Natural killer cell (primary cell): ENCODE measurements around the gene GSTP1. TPM values are rescaled to one million over a fixed set of nuclear protein-coding genes. Genes with fewer than 3 reads are reported as not detected.
"Not testable (repeated sequence)": the region's sequence is repeated elsewhere in the genome, so short reads cannot be mapped to it uniquely, and the experiment has no call there.

Experiments
- ATAC-seq, 3 donors: fragments of 150-1000 bp in 2 of 3; fragments of 200-7000 bp in 1 of 3; cut with Tn5 transposase; 1 replicate in 1 of 3; 2 replicates in 2 of 3; pipeline ENCODE4 v1.10.0; 2021; ENCODE audit warnings: mild to moderate bottlenecking in 2 of 3, moderate library complexity in 2 of 3
- DNase-seq, 2 donors: peaks; one replicate each; pipeline versions ENCODE4 v3.0.0 to v3.0.0-alpha.2; 2013 to 2021; ENCODE audit warnings: mixed read lengths in 1 of 2
- H3K27ac ChIP-seq: one replicate; pipeline ENCODE4 v1.5.1; 2013; ENCODE audit warnings: mild to moderate bottlenecking, low read length
- H3K27me3 ChIP-seq: one replicate; pipeline ENCODE4 v1.6.1; 2013; ENCODE audit warnings: low read length; ENCODE audit not compliant: control insufficient read depth, insufficient read depth
- H3K36me3 ChIP-seq: one replicate; pipeline ENCODE4 v1.6.1; 2013; ENCODE audit warnings: low read length; ENCODE audit not compliant: control insufficient read depth, insufficient read depth
- H3K4me1 ChIP-seq: one replicate; pipeline ENCODE4 v1.6.1; 2013; ENCODE audit warnings: low read length; ENCODE audit not compliant: control insufficient read depth, insufficient read depth
- H3K4me3 ChIP-seq: one replicate; pipeline ENCODE4 v1.5.1; 2013; ENCODE audit warnings: low read length
- H3K9me3 ChIP-seq: one replicate; pipeline ENCODE4 v1.6.1; 2013; ENCODE audit warnings: low read length; ENCODE audit not compliant: control insufficient read depth, insufficient read depth
- H3K27ac Mint-ChIP-seq, 2 donors: one replicate each; pipeline ENCODE4 v1.8.0; 2022; ENCODE audit warnings: mild to moderate bottlenecking in 2 of 2, mixed read lengths in 2 of 2, moderate library complexity in 1 of 2
- H3K27me3 Mint-ChIP-seq, 2 donors: one replicate each; pipeline ENCODE4 v1.8.0; 2022; ENCODE audit warnings: low read depth in 2 of 2, mixed read lengths in 2 of 2
- H3K36me3 Mint-ChIP-seq: one replicate; pipeline ENCODE4 v1.8.0; 2022; ENCODE audit warnings: mixed read lengths
- H3K4me1 Mint-ChIP-seq, 2 donors: one replicate each; pipeline ENCODE4 v1.8.0; 2022; ENCODE audit warnings: mixed read lengths in 2 of 2
- H3K4me3 Mint-ChIP-seq: one replicate; pipeline ENCODE4 v1.8.0; 2022; ENCODE audit warnings: mild to moderate bottlenecking, moderate library complexity, mixed read lengths
- H3K9me3 Mint-ChIP-seq, 2 donors: one replicate each; pipeline ENCODE4 v1.8.0; 2022; ENCODE audit warnings: mixed read lengths in 2 of 2
- WGBS: methylation state at CpG from one replicate; pipeline ENCODE4 v1.1.7; 2013; ENCODE audit warnings: missing lambda C conversion rate; ENCODE audit not compliant: insufficient coverage; 5-methylcytosine and 5-hydroxymethylcytosine counted together
- intact Hi-C: fragments of 100-400 bp; cut with micrococcal nuclease; formaldehyde crosslinking; loops from one replicate; pipeline ENCODE4 v1.14.2; 2022
- total RNA-seq, 4 donors: library from RNA; stranded (reverse); fragments of 120-200 nt in 1 of 4; gene quantifications; one replicate each; pipeline versions ENCODE4 v1.2.3 to v1.2.4, GENCODE V29; 2013 to 2022
- TF ChIP-seq, protein P1 (sequence below): fragments of 200-600 bp; IDR thresholded peaks from one replicate; pipeline ENCODE4 v1.8.0; 2022; ENCODE audit warnings: antibody characterized with exemption

GSTP1 gene
- total RNA-seq, 3 donors from 2014 or later (not counting 1 experiment from before 2014, with no cell fraction given): 172 to 218 (median 212) TPM

DNA sequence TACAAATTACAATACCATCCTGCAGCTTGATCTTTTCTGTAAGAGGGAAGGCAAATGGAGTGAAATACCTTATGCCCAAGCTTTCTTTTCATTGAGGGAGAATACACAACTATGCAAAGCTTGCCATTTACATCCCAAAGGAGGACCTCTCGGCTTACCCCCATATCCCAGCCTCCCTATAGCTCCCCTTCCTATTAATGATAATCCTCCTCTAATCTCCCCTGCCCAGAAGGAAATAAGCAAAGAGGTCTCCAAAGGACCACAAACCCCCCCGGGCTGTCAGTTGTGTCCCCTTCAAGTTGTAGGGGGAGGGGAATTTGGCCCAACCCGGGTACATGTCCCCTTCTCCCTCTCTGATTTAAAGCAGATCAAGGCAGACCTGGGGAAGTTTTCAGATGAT, 38.3 kb downstream of the GSTP1 start:
- H3K27me3 Mint-ChIP-seq, H3K36me3 ChIP-seq, H3K27ac Mint-ChIP-seq, H3K4me1 ChIP-seq, H3K27ac ChIP-seq, H3K4me3 Mint-ChIP-seq, H3K9me3 ChIP-seq, ATAC-seq, DNase-seq, H3K4me1 Mint-ChIP-seq, H3K27me3 ChIP-seq, H3K36me3 Mint-ChIP-seq, H3K9me3 Mint-ChIP-seq, H3K4me3 ChIP-seq, intact Hi-C loops: not testable (repeated sequence)
- 88% methylated on average over 1 of the region's 3 CpGs for WGBS

DNA sequence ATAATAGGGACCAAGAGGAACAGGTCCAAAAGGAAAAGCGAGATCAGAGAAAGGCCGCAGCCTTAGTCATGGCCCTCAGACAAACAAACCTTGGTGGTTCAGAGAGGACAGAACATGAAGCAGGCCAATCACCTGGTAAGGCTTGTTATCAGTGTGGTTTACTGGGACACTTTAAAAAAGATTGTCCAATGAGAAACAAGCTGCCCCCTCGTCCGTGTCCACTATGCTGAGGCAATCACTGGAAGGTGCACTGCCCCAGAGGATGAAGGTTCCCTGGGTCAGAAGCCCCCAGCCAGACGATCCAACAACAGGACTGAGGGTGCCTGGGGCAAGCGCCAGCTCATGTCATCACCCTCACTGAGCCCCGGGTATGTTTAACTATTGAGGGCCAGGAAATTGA, 39.3 kb downstream of the GSTP1 start:
- H3K36me3 ChIP-seq, H3K4me1 Mint-ChIP-seq, H3K9me3 ChIP-seq, H3K27ac ChIP-seq, H3K9me3 Mint-ChIP-seq, H3K27ac Mint-ChIP-seq, H3K36me3 Mint-ChIP-seq, H3K4me3 Mint-ChIP-seq, DNase-seq, H3K27me3 Mint-ChIP-seq, H3K4me3 ChIP-seq, ATAC-seq, H3K4me1 ChIP-seq, intact Hi-C loops, H3K27me3 ChIP-seq: not testable (repeated sequence)
- 92% methylated on average over 4 of the region's 7 CpGs for WGBS

DNA sequence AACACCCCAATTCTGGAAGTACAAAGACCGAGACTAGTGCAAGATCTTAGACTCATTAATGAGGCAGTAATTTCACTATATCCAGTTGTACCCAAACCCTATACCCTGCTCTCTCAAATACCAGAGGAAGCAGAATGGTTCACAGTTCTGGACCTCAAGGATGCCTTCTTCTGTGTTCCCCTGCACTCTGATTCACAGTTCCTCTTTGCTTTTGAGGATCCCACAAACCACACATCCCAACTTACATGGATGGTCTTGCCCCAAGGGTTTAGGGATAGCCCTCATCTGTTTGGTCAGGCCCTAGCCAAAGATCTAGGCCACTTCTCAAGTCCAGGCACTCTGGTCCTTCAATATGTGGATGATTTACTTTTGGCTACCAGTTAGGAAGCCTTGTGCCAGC, 40.2 kb downstream of the GSTP1 start:
- H3K4me1 ChIP-seq, H3K9me3 ChIP-seq, H3K4me3 ChIP-seq, DNase-seq, intact Hi-C loops, ATAC-seq, H3K4me3 Mint-ChIP-seq, H3K36me3 ChIP-seq, H3K27me3 ChIP-seq, H3K4me1 Mint-ChIP-seq, H3K27me3 Mint-ChIP-seq, H3K27ac Mint-ChIP-seq, H3K9me3 Mint-ChIP-seq, H3K27ac ChIP-seq, H3K36me3 Mint-ChIP-seq: not testable (repeated sequence)
- 94% methylated on average over 1 of the region's 1 CpG for WGBS

DNA sequence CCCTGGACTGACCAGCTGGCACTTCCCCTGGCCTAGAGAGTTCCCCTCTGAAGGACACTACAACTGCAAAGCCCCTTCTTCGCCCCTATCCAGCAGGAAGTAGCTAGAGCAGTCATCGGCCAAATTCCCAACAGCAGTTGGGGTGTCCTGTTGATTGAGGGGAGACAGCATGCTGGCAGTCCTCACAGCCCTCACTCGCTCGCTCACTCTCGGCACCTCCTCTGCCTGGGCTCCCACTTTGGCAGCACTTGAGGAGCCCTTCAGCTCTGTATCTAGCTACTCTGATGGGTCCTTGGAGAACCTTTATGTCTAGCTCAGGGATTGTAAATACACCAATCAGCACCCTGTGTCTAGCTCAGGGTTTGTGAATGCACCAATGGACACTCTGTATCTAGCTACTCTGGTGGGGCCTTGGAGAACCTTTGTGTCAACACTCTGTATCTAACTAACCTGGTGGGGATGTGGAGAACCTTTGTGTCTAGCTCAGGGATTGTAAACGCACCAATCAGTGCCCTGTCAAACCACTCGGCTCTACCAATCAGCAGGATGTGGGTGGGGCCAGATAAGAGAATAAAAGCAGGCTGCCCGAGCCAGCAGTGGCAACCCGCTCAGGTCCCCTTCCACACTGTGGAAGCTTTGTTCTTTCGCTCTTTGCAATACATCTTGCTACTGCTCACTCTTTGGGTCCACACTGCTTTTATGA, 42.7 kb downstream of the GSTP1 start:
- H3K4me3 Mint-ChIP-seq, intact Hi-C loops, H3K27ac ChIP-seq, H3K4me3 ChIP-seq, H3K9me3 ChIP-seq, H3K9me3 Mint-ChIP-seq, ATAC-seq, H3K27ac Mint-ChIP-seq, H3K27me3 Mint-ChIP-seq, H3K27me3 ChIP-seq, H3K36me3 Mint-ChIP-seq, H3K36me3 ChIP-seq, DNase-seq: not testable (repeated sequence)
- WGBS: 93% methylated on average over 9 of the region's 10 CpGs
- H3K4me1 ChIP-seq: peaks cover 20% of the 10 kb centered on the region
- peaks cover 5 to 22% of the 10 kb centered on the region in 2 donors for H3K4me1 Mint-ChIP-seq

DNA sequence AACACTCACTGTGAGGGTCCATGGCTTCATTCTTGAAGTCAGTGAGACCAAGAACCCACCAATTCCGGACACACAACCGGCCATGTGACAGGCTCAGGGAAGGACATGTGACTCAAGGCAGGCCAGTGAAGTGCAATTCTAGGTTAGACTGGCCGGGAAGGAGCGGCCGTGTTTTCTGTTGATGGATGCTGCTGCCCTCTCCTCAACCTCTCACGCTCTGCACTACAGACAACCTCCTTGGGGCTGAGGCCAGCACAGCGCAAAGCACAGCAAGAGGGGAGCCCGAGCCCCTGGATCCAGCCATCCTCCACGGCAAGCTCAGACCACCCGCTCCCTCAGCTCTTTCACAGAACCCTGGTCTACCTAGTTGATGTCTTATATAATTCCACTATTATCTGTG, 43.4 kb downstream of the GSTP1 start:
- H3K36me3 ChIP-seq: no peaks in the 10 kb centered on the region
- no peak overlapping the region for H3K27ac ChIP-seq
- H3K27ac Mint-ChIP-seq: no peak overlapping the region
- no peak overlapping the region for H3K4me3 ChIP-seq
- no peak for ATAC-seq
- WGBS: 91% methylated on average over 10 of the region's 10 CpGs
- no peaks in the 10 kb centered on the region for H3K9me3 Mint-ChIP-seq
- H3K9me3 ChIP-seq: no peaks in the 10 kb centered on the region
- TF ChIP-seq, protein P1, sequence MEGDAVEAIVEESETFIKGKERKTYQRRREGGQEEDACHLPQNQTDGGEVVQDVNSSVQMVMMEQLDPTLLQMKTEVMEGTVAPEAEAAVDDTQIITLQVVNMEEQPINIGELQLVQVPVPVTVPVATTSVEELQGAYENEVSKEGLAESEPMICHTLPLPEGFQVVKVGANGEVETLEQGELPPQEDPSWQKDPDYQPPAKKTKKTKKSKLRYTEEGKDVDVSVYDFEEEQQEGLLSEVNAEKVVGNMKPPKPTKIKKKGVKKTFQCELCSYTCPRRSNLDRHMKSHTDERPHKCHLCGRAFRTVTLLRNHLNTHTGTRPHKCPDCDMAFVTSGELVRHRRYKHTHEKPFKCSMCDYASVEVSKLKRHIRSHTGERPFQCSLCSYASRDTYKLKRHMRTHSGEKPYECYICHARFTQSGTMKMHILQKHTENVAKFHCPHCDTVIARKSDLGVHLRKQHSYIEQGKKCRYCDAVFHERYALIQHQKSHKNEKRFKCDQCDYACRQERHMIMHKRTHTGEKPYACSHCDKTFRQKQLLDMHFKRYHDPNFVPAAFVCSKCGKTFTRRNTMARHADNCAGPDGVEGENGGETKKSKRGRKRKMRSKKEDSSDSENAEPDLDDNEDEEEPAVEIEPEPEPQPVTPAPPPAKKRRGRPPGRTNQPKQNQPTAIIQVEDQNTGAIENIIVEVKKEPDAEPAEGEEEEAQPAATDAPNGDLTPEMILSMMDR: no peak
- DNase-seq: no peak
- H3K4me1 ChIP-seq: peaks cover 23% of the 10 kb centered on the region
- H3K4me3 Mint-ChIP-seq: no peak overlapping the region
- peaks cover 5 to 22% of the 10 kb centered on the region in 2 donors for H3K4me1 Mint-ChIP-seq
- H3K27me3 Mint-ChIP-seq: no peaks in the 10 kb centered on the region
- no peaks in the 10 kb centered on the region for H3K36me3 Mint-ChIP-seq
- no peaks in the 10 kb centered on the region for H3K27me3 ChIP-seq
- intact Hi-C loops: no loop called here
